Central memory CD8-positive, alpha-beta T cell (primary cell): ENCODE data around the gene CASK.

Source experiments
- ATAC-seq: fragments of 150-1000 bp; cut with Tn5 transposase; replicated peaks from 2 replicates; pipeline ENCODE4 v1.10.0; 2022; ENCODE audit warnings: mild to moderate bottlenecking, moderate FRiP score, moderate number of reproducible peaks; ENCODE audit not compliant: poor library complexity, severe bottlenecking; ENCODE audit errors: extremely low read depth
- DNase-seq, 2 donors: peaks; one replicate each; pipeline ENCODE4 v3.0.0; 2021; ENCODE audit warnings: low spot score in 2 of 2
- H3K27ac Mint-ChIP-seq: one replicate; pipeline ENCODE4 v1.8.0; 2022; ENCODE audit warnings: low read depth, mild to moderate bottlenecking, moderate library complexity, mixed read lengths
- H3K27me3 Mint-ChIP-seq: one replicate; pipeline ENCODE4 v1.8.0; 2022; ENCODE audit warnings: mixed read lengths
- H3K36me3 Mint-ChIP-seq: one replicate; pipeline ENCODE4 v1.8.0; 2022; ENCODE audit warnings: mild to moderate bottlenecking, moderate library complexity, mixed read lengths; ENCODE audit not compliant: insufficient read depth
- H3K4me1 Mint-ChIP-seq: one replicate; pipeline ENCODE4 v1.8.0; 2022; ENCODE audit warnings: mixed read lengths
- H3K4me3 Mint-ChIP-seq: one replicate; pipeline ENCODE4 v1.8.0; 2022; ENCODE audit warnings: mild to moderate bottlenecking, moderate library complexity, mixed read lengths
- H3K9me3 Mint-ChIP-seq: one replicate; pipeline ENCODE4 v1.8.0; 2022; ENCODE audit warnings: mixed read lengths

The CASK gene

DNA sequence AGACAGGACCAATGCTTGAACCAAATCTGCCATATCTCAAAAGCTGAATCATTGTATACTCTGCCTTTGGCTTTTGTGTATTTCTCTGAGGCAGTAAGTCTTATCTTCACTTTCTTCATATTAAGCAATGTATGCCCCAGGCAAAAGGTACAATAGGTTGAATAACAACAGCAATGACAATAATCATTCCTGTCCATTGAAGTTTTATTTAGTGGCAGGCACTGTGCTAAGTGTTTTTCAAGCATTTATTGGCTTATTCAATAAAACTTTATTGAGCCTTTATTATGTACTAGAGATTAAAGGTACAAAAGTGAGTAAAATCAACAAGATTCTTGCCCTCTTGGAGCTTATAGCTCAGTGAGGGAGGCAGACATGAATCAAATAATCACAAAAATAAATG, 8.2 kb upstream of the CASK start:
- Mint-ChIP-seq H3K36me3 (peaks cover 4% of the 10 kb centered on the region), H3K4me3 (no peak overlapping the region), H3K4me1 (peaks cover 16% of the 10 kb centered on the region), H3K9me3 (no peaks in the 10 kb centered on the region), H3K27ac (no peak overlapping the region), H3K27me3 (no peaks in the 10 kb centered on the region)
- DNase-seq (no peak), ATAC-seq (no peak)

GRCh38 chrX:41923978-41924683, 777 bp upstream of the CASK start:
- Mint-ChIP-seq H3K4me3 (peak overlapping the region; percentile 88), H3K9me3 (no peaks in the 10 kb centered on the region), H3K36me3 (peaks cover 14% of the 10 kb centered on the region), H3K27ac (no peak overlapping the region), H3K4me1 (peaks cover 23% of the 10 kb centered on the region), H3K27me3 (no peaks in the 10 kb centered on the region)
- DNase-seq, result peak in 1 of 2 donors; percentile 15
- ATAC-seq, result peak; percentile 24

- H3K27me3 Mint-ChIP-seq, result no peaks in the 10 kb centered on the region
- peaks cover 36% of the 10 kb centered on the region for H3K4me1 Mint-ChIP-seq
- peak; percentile 6 for ATAC-seq
- no peaks in the 10 kb centered on the region for H3K9me3 Mint-ChIP-seq
- H3K4me3 Mint-ChIP-seq, result peak overlapping the region; percentile 88
- peaks cover 14% of the 10 kb centered on the region for H3K36me3 Mint-ChIP-seq
- no peak for DNase-seq
- H3K27ac Mint-ChIP-seq, result peak overlapping the region; percentile 86
These were observed 763 bp downstream of the CASK start for GRCh38 chrX:41922431-41923151.

DNA sequence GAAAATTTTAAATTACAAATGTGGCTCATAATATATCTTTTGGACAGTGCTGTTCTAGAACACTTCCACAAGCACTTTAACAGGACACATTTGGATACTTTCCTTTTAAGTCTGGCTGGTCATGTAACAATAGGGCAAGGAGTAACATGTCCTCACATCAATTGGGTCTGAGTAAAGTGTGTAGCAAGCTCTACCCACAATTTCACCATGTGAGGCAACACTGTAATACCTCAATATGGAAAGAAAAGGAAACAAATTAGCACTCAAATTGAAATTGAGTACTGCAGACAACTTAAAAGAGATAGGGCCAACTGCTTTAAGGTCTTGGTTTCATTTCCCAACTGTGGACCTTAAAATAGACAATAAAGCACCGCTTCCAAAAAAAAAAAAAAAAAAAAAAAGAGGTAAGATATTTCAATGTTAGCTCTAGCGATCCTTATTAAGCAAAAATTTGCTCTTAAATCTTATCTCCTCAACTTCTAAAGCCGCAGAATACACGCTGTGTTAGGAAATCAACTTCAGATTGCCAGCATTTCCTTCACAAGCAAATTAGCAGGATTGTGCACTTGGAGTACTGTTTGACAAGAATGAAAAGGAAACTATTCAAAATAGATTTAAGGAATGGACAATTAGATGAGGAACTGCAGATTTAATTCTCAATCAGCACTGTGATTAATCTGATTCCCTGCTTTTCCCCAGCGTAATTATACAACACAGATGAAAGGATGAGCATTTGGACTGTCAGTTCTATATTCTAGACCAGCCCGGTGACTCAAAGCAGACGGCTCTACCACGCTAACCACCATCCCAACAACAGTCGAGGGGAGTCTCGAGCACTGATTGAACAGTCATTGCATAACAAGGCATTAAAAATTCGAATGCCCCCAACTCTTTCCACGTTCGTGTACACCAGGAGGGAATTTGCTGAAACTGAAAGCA, 1.6 kb downstream of the CASK start:
- Mint-ChIP-seq H3K27ac (peak overlapping the region; percentile 86), H3K9me3 (no peaks in the 10 kb centered on the region), H3K36me3 (peaks cover 14% of the 10 kb centered on the region), H3K4me3 (peak overlapping the region; percentile 88), H3K4me1 (peaks cover 43% of the 10 kb centered on the region), H3K27me3 (no peaks in the 10 kb centered on the region)
- peak; percentile 33 for ATAC-seq
- DNase-seq, result no peak

GRCh38 chrX:41919870-41920269, 3.5 kb downstream of the CASK start:
- Mint-ChIP-seq H3K36me3 (peaks cover 14% of the 10 kb centered on the region), H3K4me3 (peak overlapping the region; percentile 54), H3K27me3 (no peaks in the 10 kb centered on the region), H3K9me3 (no peaks in the 10 kb centered on the region), H3K4me1 (peaks cover 51% of the 10 kb centered on the region), H3K27ac (no peak overlapping the region)
- no peak for ATAC-seq
- DNase-seq, result no peak

GRCh38 chrX:41917517-41917916, 5.8 kb downstream of the CASK start:
- peak; percentile 55 for ATAC-seq
- Mint-ChIP-seq H3K27me3 (no peaks in the 10 kb centered on the region), H3K4me1 (peaks cover 62% of the 10 kb centered on the region), H3K36me3 (peaks cover 8% of the 10 kb centered on the region), H3K27ac (peak overlapping the region; percentile 77), H3K9me3 (no peaks in the 10 kb centered on the region), H3K4me3 (peak overlapping the region; percentile 72)
- DNase-seq, result no peak

DNA sequence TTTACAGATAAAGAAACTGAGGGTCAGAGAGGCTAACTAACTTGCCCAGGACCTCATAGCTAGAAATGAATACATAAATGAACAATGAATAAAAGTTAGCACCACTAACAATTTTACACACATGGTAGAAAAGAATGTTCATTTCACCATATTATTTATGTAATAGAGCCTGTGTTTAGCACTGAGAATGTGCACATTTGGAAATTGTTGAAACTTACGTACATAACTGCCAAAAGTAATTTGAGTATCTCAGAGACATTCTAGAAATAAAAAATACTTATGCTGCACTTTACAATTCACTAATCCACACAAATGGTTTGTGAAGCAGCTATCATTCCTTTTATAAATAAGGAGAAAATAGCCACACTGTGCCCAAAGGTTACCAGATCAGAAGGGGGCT, 9.9 kb downstream of the CASK start:
- Mint-ChIP-seq H3K36me3 (peaks cover 2% of the 10 kb centered on the region), H3K4me1 (peaks cover 38% of the 10 kb centered on the region), H3K27ac (no peak overlapping the region), H3K9me3 (no peaks in the 10 kb centered on the region), H3K27me3 (no peaks in the 10 kb centered on the region), H3K4me3 (no peak overlapping the region)
- ATAC-seq (no peak), DNase-seq (no peak)

GRCh38 chrX:41912923-41913322, 10.4 kb downstream of the CASK start:
- no peak for ATAC-seq
- Mint-ChIP-seq H3K36me3 (peaks cover 2% of the 10 kb centered on the region), H3K4me3 (no peak overlapping the region), H3K9me3 (no peaks in the 10 kb centered on the region), H3K27me3 (no peaks in the 10 kb centered on the region), H3K27ac (peak overlapping the region; percentile 75), H3K4me1 (peaks cover 37% of the 10 kb centered on the region)
- DNase-seq, result no peak

- H3K27me3 Mint-ChIP-seq, result no peaks in the 10 kb centered on the region
- no peak overlapping the region for H3K27ac Mint-ChIP-seq
- H3K4me3 Mint-ChIP-seq, result peak overlapping the region; percentile 27
- H3K4me1 Mint-ChIP-seq, result peaks cover 33% of the 10 kb centered on the region
- ATAC-seq (peak; percentile 77), DNase-seq (no peak)
- no peaks in the 10 kb centered on the region for H3K36me3 Mint-ChIP-seq
- no peaks in the 10 kb centered on the region for H3K9me3 Mint-ChIP-seq
These were observed 14.3 kb downstream of the CASK start for GRCh38 chrX:41909068-41909467.

DNA sequence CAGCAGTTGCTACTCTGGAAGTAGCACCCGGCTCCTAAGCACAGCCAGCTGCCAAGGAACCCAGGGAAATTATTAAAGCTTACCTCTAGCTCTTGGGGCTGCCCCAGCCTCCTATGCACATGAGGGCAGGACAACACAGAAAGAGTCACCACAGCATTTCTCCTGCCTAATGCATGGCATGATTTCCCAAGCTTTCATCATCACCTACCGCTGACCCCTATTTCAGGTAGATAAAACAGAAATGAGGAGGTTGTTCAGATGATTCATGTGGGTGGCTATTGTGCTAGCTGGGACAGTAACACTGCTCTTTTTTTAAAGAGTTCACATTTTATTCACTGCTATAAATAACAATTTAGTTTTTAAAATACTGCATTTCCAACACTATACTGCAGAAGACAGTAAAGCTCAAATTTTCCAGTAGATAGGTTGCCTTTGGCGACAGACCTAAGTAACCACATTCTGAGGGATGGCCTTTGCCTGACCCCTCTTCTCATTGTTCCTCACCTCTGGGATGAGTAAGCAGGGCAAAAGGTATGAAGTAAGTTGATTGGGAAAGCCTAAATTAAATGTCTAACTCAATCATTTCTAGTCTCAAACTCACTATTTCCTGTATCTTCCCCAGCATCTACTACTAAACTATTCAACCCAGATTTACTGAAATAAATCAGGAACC, 16.7 kb downstream of the CASK start:
- Mint-ChIP-seq H3K9me3 (no peaks in the 10 kb centered on the region), H3K4me1 (peaks cover 47% of the 10 kb centered on the region), H3K27me3 (no peaks in the 10 kb centered on the region), H3K4me3 (peak overlapping the region; percentile 16), H3K36me3 (peaks cover 3% of the 10 kb centered on the region), H3K27ac (no peak overlapping the region)
- DNase-seq (no peak), ATAC-seq (no peak)

DNA sequence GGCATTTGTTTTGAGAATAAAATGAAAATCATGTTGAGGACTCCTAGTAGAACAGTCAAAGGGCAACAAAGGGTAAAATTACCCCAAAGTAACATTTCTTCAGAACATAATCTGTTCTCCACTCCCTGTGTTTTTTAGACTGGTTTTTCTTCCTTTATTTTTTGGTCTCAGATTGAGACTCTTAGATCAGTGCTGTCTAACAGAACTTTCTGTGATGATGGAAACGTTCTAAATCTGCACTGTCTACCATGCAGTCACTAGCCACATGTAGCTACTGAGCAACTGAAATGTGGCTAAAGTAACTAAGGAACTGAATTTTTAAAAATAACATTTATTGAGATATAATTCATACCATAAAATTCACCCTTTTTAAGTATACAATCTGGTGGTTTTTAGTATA, 19.8 kb downstream of the CASK start:
- Mint-ChIP-seq H3K4me1 (peaks cover 51% of the 10 kb centered on the region), H3K9me3 (peaks cover 7% of the 10 kb centered on the region), H3K36me3 (peaks cover 5% of the 10 kb centered on the region), H3K4me3 (no peak overlapping the region), H3K27ac (no peak overlapping the region), H3K27me3 (no peaks in the 10 kb centered on the region)
- no peak for DNase-seq
- no peak for ATAC-seq

GRCh38 chrX:41900321-41900720, 23.0 kb downstream of the CASK start:
- H3K4me1 Mint-ChIP-seq, result peaks cover 34% of the 10 kb centered on the region
- DNase-seq (no peak), ATAC-seq (no peak)
- H3K4me3 Mint-ChIP-seq, result no peak overlapping the region
- H3K36me3 Mint-ChIP-seq, result peaks cover 5% of the 10 kb centered on the region
- no peak overlapping the region for H3K27ac Mint-ChIP-seq
- peaks cover 7% of the 10 kb centered on the region for H3K9me3 Mint-ChIP-seq
- H3K27me3 Mint-ChIP-seq, result no peaks in the 10 kb centered on the region
